Hepatocyte (in vitro differentiated cells): ENCODE measurements around the gene MYOD1. TPM values are rescaled to one million over a fixed set of nuclear protein-coding genes. Genes with fewer than 3 reads are reported as not detected.

Experiments
- DNase-seq: peaks from one replicate; pipeline ENCODE4 v3.0.0-alpha.2; 2016; ENCODE audit warnings: low spot score
- H2AFZ ChIP-seq: fragments of 200-600 bp; sonication (generic); 2 replicates; pipeline ENCODE4 v1.6.0; 2016; ENCODE audit warnings: antibody characterized with exemption, mild to moderate bottlenecking
- H3K27ac ChIP-seq: fragments of 200-600 bp; sonication (generic); 2 replicates; pipeline ENCODE4 v1.5.1; 2016; ENCODE audit warnings: mild to moderate bottlenecking
- H3K27me3 ChIP-seq: fragments of 200-600 bp; sonication (generic); 2 replicates; pipeline ENCODE4 v1.6.1; 2016
- H3K36me3 ChIP-seq: fragments of 200-600 bp; sonication (generic); replicated peaks from 2 replicates; pipeline ENCODE4 v1.5.1; 2016; ENCODE audit warnings: low read depth; ENCODE audit not compliant: insufficient read depth
- H3K4me1 ChIP-seq: fragments of 200-600 bp; sonication (generic); 2 replicates; pipeline ENCODE4 v1.5.1; 2016; ENCODE audit warnings: mild to moderate bottlenecking, moderate library complexity; ENCODE audit not compliant: insufficient read depth
- H3K4me2 ChIP-seq: fragments of 200-600 bp; sonication (generic); 2 replicates; pipeline ENCODE4 v1.6.0; 2016
- H3K4me3 ChIP-seq: fragments of 200-600 bp; sonication (generic); 2 replicates; pipeline ENCODE4 v1.5.1; 2016; ENCODE audit warnings: mild to moderate bottlenecking
- H3K79me2 ChIP-seq: fragments of 200-600 bp; sonication (generic); 2 replicates; pipeline ENCODE4 v1.6.0; 2017; ENCODE audit warnings: mild to moderate bottlenecking
- H3K9me2 ChIP-seq: fragments of 200-600 bp; sonication (generic); replicated peaks from 2 replicates; pipeline ENCODE4 v1.6.0; 2017; ENCODE audit warnings: mild to moderate bottlenecking; ENCODE audit not compliant: insufficient read depth
- H3K9me3 ChIP-seq: fragments of 200-600 bp; sonication (generic); 2 replicates; pipeline ENCODE4 v1.5.1; 2016; ENCODE audit warnings: low read depth, mild to moderate bottlenecking
- H4K20me1 ChIP-seq: fragments of 200-600 bp; sonication (generic); 2 replicates; pipeline ENCODE4 v1.6.0; 2016; ENCODE audit warnings: mild to moderate bottlenecking; ENCODE audit not compliant: insufficient read depth, poor library complexity, severe bottlenecking
- CTCF ChIP-seq: fragments of 200-600 bp; sonication (generic); IDR thresholded peaks from 2 replicates; pipeline ENCODE4 v1.5.1; 2016; ENCODE audit warnings: antibody characterized with exemption, mild to moderate bottlenecking; ENCODE audit not compliant: poor library complexity
- EZH2 ChIP-seq: fragments of 200-600 bp; sonication (generic); IDR thresholded peaks from 2 replicates; pipeline ENCODE4 v1.6.1; 2016; ENCODE audit warnings: antibody characterized with exemption, mild to moderate bottlenecking, borderline replicate concordance
- EZH2phosphoT487 ChIP-seq: fragments of 200-600 bp; sonication (generic); IDR thresholded peaks from one replicate; pipeline ENCODE4 v1.6.1; 2018; ENCODE audit warnings: antibody characterized with exemption, mild to moderate bottlenecking, low read depth, moderate library complexity; ENCODE audit not compliant: unreplicated experiment, severe bottlenecking
- WGBS: methylation state at CpG from one replicate; pipeline ENCODE4 v1.1.6; 2016; ENCODE audit warnings: low lambda C conversion rate; ENCODE audit errors: missing lambda C conversion rate; 5-methylcytosine and 5-hydroxymethylcytosine counted together
- polyA plus RNA-seq: library from polyadenylated mRNA; unstranded; fragments of >200 nt; fragmentation: Nextera tagmentation; extraction: Ambion mirVana; gene quantifications from 2 replicates; pipeline ENCODE4 v1.2.1, GENCODE V29; 2016
- total RNA-seq: library from RNA; depleted of rRNA; stranded (reverse); fragments of >200 nt; gene quantifications from 2 replicates; pipeline ENCODE4 v1.2.3, GENCODE V29; 2014

The MYOD1 gene
- total and polyA plus RNA-seq, 2 experiments from 2014 or later = not detected

GRCh38 chr11:17741487-17741886 is 22.1 kb downstream of the MYOD1 start:
- H2AFZ ChIP-seq = no peak overlapping the region
- H3K4me2 ChIP-seq = no peak overlapping the region
- H3K9me3 ChIP-seq = no peaks in the 10 kb centered on the region
- no peaks in the 10 kb centered on the region for H3K9me2 ChIP-seq
- no peaks in the 10 kb centered on the region for H3K36me3 ChIP-seq
- H3K27ac ChIP-seq = no peak overlapping the region
- no peak overlapping the region for H3K4me3 ChIP-seq
- H3K79me2 ChIP-seq = no peaks in the 10 kb centered on the region
- no peak for TF ChIP-seq EZH2
- TF ChIP-seq CTCF = no peak
- TF ChIP-seq EZH2phosphoT487 = no peak
- H4K20me1 ChIP-seq = no peaks in the 10 kb centered on the region
- H3K4me1 ChIP-seq = no peaks in the 10 kb centered on the region
- DNase-seq = no peak
- H3K27me3 ChIP-seq = peaks cover 40% of the 10 kb centered on the region
- WGBS = 94% methylated on average over 10 of the region's 10 CpGs

GRCh38 chr11:17742019-17742418 is 22.6 kb downstream of the MYOD1 start:
- no peak overlapping the region for H3K4me3 ChIP-seq
- H3K27me3 ChIP-seq = peaks cover 35% of the 10 kb centered on the region
- H3K9me2 ChIP-seq = no peaks in the 10 kb centered on the region
- no peaks in the 10 kb centered on the region for H3K9me3 ChIP-seq
- no peak for DNase-seq
- H2AFZ ChIP-seq = no peak overlapping the region
- H4K20me1 ChIP-seq = no peaks in the 10 kb centered on the region
- no peak overlapping the region for H3K27ac ChIP-seq
- TF ChIP-seq EZH2phosphoT487 (no peak), CTCF (no peak), EZH2 (no peak)
- 77% methylated on average over 4 of the region's 5 CpGs for WGBS
- no peaks in the 10 kb centered on the region for H3K79me2 ChIP-seq
- H3K4me1 ChIP-seq = no peaks in the 10 kb centered on the region
- no peaks in the 10 kb centered on the region for H3K36me3 ChIP-seq
- H3K4me2 ChIP-seq = no peak overlapping the region

- 87% methylated on average over 13 of the region's 13 CpGs for WGBS
- no peak overlapping the region for H3K27ac ChIP-seq
- H3K9me3 ChIP-seq = no peaks in the 10 kb centered on the region
- H4K20me1 ChIP-seq = no peaks in the 10 kb centered on the region
- H3K4me3 ChIP-seq = no peak overlapping the region
- no peak overlapping the region for H2AFZ ChIP-seq
- H3K4me2 ChIP-seq = no peak overlapping the region
- no peaks in the 10 kb centered on the region for H3K4me1 ChIP-seq
- no peaks in the 10 kb centered on the region for H3K79me2 ChIP-seq
- TF ChIP-seq CTCF = no peak
- no peak for TF ChIP-seq EZH2
- no peak for TF ChIP-seq EZH2phosphoT487
- no peaks in the 10 kb centered on the region for H3K9me2 ChIP-seq
- no peaks in the 10 kb centered on the region for H3K36me3 ChIP-seq
- H3K27me3 ChIP-seq = peaks cover 23% of the 10 kb centered on the region
- DNase-seq = no peak
Measured at GRCh38 chr11:17743026-17743807, 23.8 kb downstream of the MYOD1 start.
